H1 (cell line): Measurements from ENCODE around the gene TMC3. TPM values are rescaled to one million over a fixed set of nuclear protein-coding genes. Genes with fewer than 3 reads are reported as not detected.

Experiments
- CTCF ChIA-PET: fragments of 300-600 bp; sonication (Branson Sonifier 250); formaldehyde crosslinking; loops from one replicate; lab custom pipeline; 2021; ENCODE audit not compliant: partially characterized antibody; lab: Charles Lee
- POLR2A ChIA-PET: fragments of 300-600 bp; sonication (Branson Sonifier 250); formaldehyde crosslinking; loops from one replicate; lab custom pipeline; 2021; ENCODE audit warnings: inconsistent platforms; ENCODE audit not compliant: partially characterized antibody; lab: Charles Lee
- DNase-seq, 2 experiments: peaks; one replicate each; pipeline versions ENCODE4 v3.0.0 to v3.0.0-alpha.2; 2010 to 2022; ENCODE audit warnings: low spot score in 2 of 2, low read depth in 1 of 2, mixed read lengths in 1 of 2
- FAIRE-seq: peaks from 2 replicates; lab custom pipeline; 2011; peaks lifted over from hg19 to GRCh38; lab: Jason Lieb, UNC
- H2AFZ ChIP-seq: 2 replicates; pipeline ENCODE4 v1.8.1; 2012; ENCODE audit warnings: low read length, inconsistent platforms
- H2AK5ac ChIP-seq: 2 replicates; pipeline ENCODE4 v1.6.1; 2013; ENCODE audit warnings: low read depth, low read length
- H2BK120ac ChIP-seq: replicated peaks from 2 replicates; pipeline ENCODE3; 2013; ENCODE audit warnings: low read depth, low read length, inconsistent platforms
- H2BK12ac ChIP-seq: 2 replicates; pipeline ENCODE4 v1.6.1; 2013; ENCODE audit warnings: low read depth, low read length
- H2BK15ac ChIP-seq: 2 replicates; pipeline ENCODE4 v1.6.1; 2013; ENCODE audit warnings: low read length
- H2BK20ac ChIP-seq: 2 replicates; pipeline ENCODE4 v1.6.1; 2013; ENCODE audit warnings: low read length
- H2BK5ac ChIP-seq: 2 replicates; pipeline ENCODE4 v1.6.1; 2013; ENCODE audit warnings: low read depth, low read length
- H3K14ac ChIP-seq: 2 replicates; pipeline ENCODE4 v1.6.1; 2013; ENCODE audit warnings: inconsistent platforms; ENCODE audit not compliant: insufficient read length
- H3K18ac ChIP-seq: 2 replicates; pipeline ENCODE4 v1.6.1; 2013; ENCODE audit warnings: low read length; ENCODE audit errors: extremely low read depth
- H3K23ac ChIP-seq: 2 replicates; pipeline ENCODE4 v1.6.1; 2013; ENCODE audit warnings: inconsistent platforms; ENCODE audit not compliant: insufficient read length
- H3K23me2 ChIP-seq: 2 replicates; pipeline ENCODE4 v1.6.1; 2013; ENCODE audit warnings: low read depth, low read length
- H3K27ac ChIP-seq: 2 replicates; pipeline ENCODE4 v1.6.1; 2011; ENCODE audit warnings: low read depth, low read length, inconsistent platforms
- H3K27me3 ChIP-seq, 4 experiments: replicated peaks in 1 of 4; 1 replicate in 1 of 4; 2 replicates in 3 of 4; pipeline versions ENCODE4 v1.6.1 to v1.8.1; 2011 to 2013; ENCODE audit warnings: low read length in 3 of 4, mild to moderate bottlenecking in 3 of 4, inconsistent platforms in 2 of 4, mixed read lengths in 2 of 4, moderate library complexity in 1 of 4; ENCODE audit not compliant: control insufficient read depth in 3 of 4, insufficient read depth in 3 of 4; ENCODE audit errors: extremely low read depth in 1 of 4
- H3K36me3 ChIP-seq, 4 experiments: 2 replicates each; pipeline versions ENCODE4 v1.6.1 to v1.8.1; 2011 to 2013; ENCODE audit warnings: mild to moderate bottlenecking in 4 of 4, low read length in 3 of 4, moderate library complexity in 2 of 4, control low read depth in 1 of 4, inconsistent platforms in 1 of 4; ENCODE audit not compliant: insufficient read depth in 4 of 4, control insufficient read depth in 2 of 4
- H3K4ac ChIP-seq: replicated peaks from 2 replicates; pipeline ENCODE3; 2013; ENCODE audit warnings: low read length, low read depth, mixed read lengths, inconsistent platforms; ENCODE audit not compliant: insufficient read length
- H3K4me1 ChIP-seq, 4 experiments: replicated peaks in 1 of 4; 1 replicate in 1 of 4; 2 replicates in 3 of 4; pipeline versions ENCODE4 v1.6.1 to v1.8.1; 2011 to 2013; ENCODE audit warnings: low read length in 3 of 4, inconsistent platforms in 2 of 4, mixed read lengths in 1 of 4; ENCODE audit not compliant: insufficient read depth in 4 of 4, control insufficient read depth in 3 of 4
- H3K4me2 ChIP-seq, 2 experiments: 2 replicates each; pipeline versions ENCODE4 v1.6.1 to v1.8.1; 2011 to 2013; ENCODE audit warnings: low read depth in 2 of 2, low read length in 2 of 2, control low read depth in 1 of 2, inconsistent platforms in 1 of 2, mild to moderate bottlenecking in 1 of 2; ENCODE audit not compliant: insufficient read depth in 1 of 2
- H3K4me3 ChIP-seq, 4 experiments: fragments of 200-600, 300-600 bp in 1 of 4; sonication (generic), shearing (Covaris generic), sonication (Bioruptor Twin) in 1 of 4; 2 replicates each; pipeline versions ENCODE4 v1.5.1 to v1.8.1; 2011 to 2016; ENCODE audit warnings: low read length in 4 of 4, low read depth in 3 of 4, control low read depth in 2 of 4, inconsistent platforms in 2 of 4, mild to moderate bottlenecking in 2 of 4, mixed read lengths in 1 of 4, moderate library complexity in 1 of 4; ENCODE audit not compliant: insufficient read depth in 2 of 4; ENCODE audit errors: extremely low read depth in 1 of 4
- H3K56ac ChIP-seq: replicated peaks from 2 replicates; pipeline ENCODE3; 2013; ENCODE audit warnings: low read depth, mild to moderate bottlenecking, mixed read lengths, low read length, inconsistent platforms; ENCODE audit not compliant: insufficient read length
- H3K79me1 ChIP-seq: 2 replicates; pipeline ENCODE4 v1.6.1; 2013; ENCODE audit warnings: low read depth, low read length, control low read depth
- H3K79me2 ChIP-seq, 2 experiments: 2 replicates each; pipeline versions ENCODE4 v1.6.1 to v1.8.1; 2012 to 2013; ENCODE audit warnings: low read length in 2 of 2, mild to moderate bottlenecking in 2 of 2, inconsistent platforms in 1 of 2; ENCODE audit not compliant: insufficient read depth in 2 of 2, control insufficient read depth in 1 of 2
- H3K9ac ChIP-seq, 4 experiments: replicated peaks in 1 of 4; 1 replicate in 1 of 4; 2 replicates in 3 of 4; pipeline versions ENCODE4 v1.6.1 to v1.8.1; 2011 to 2013; ENCODE audit warnings: low read depth in 3 of 4, low read length in 3 of 4, control low read depth in 2 of 4, mild to moderate bottlenecking in 2 of 4, moderate library complexity in 2 of 4, inconsistent platforms in 1 of 4; ENCODE audit errors: extremely low read depth in 1 of 4
- H3K9me3 ChIP-seq, 2 experiments: 2 replicates each; pipeline versions ENCODE4 v1.6.1 to v1.8.1; 2012 to 2013; ENCODE audit warnings: mild to moderate bottlenecking in 2 of 2, moderate library complexity in 2 of 2, control low read depth in 1 of 2, inconsistent platforms in 1 of 2, low read depth in 1 of 2, low read length in 1 of 2, mixed read lengths in 1 of 2; ENCODE audit not compliant: insufficient read depth in 2 of 2
- H4K20me1 ChIP-seq, 2 experiments: replicated peaks in 1 of 2; 2 replicates each; pipeline versions ENCODE3 to v1.8.1; 2011 to 2013; ENCODE audit warnings: inconsistent platforms in 2 of 2, low read length in 2 of 2, mild to moderate bottlenecking in 1 of 2; ENCODE audit not compliant: insufficient read depth in 2 of 2, control insufficient read depth in 1 of 2
- H4K5ac ChIP-seq: 2 replicates; pipeline ENCODE4 v1.6.1; 2013; ENCODE audit warnings: low read length, low read depth, mixed read lengths, inconsistent platforms; ENCODE audit not compliant: insufficient read length
- H4K8ac ChIP-seq: 2 replicates; pipeline ENCODE4 v1.8.0; 2013; ENCODE audit warnings: mild to moderate bottlenecking, moderate library complexity, low read length, inconsistent platforms; ENCODE audit not compliant: insufficient read depth; ENCODE audit errors: extremely low read depth
- H4K91ac ChIP-seq: replicated peaks from 2 replicates; pipeline ENCODE3; 2013; ENCODE audit warnings: low read length, mixed read lengths, inconsistent platforms; ENCODE audit not compliant: insufficient read length
- CBX5 ChIP-seq: fragments of 300-800, 300-1000 bp; sonication (generic); IDR thresholded peaks from 2 replicates; pipeline ENCODE4 v1.7.1; 2016; ENCODE audit warnings: antibody characterized with exemption, low read length, low read depth
- NANOG ChIP-seq: IDR thresholded peaks from 2 replicates; pipeline ENCODE4 v1.6.1; 2011; ENCODE audit warnings: low read length, low read depth, mild to moderate bottlenecking, inconsistent platforms; ENCODE audit not compliant: insufficient read depth, poor library complexity, severe bottlenecking
- NRF1 ChIP-seq: IDR thresholded peaks from 2 replicates; pipeline ENCODE4 v1.6.1; 2011; ENCODE audit warnings: mild to moderate bottlenecking, low read depth, low read length, improper control_type of control experiment
- SIX5 ChIP-seq: IDR thresholded peaks from 2 replicates; pipeline ENCODE4 v1.6.1; 2011; ENCODE audit warnings: mild to moderate bottlenecking, low read depth, low read length
- SP1 ChIP-seq: IDR thresholded peaks from 2 replicates; pipeline ENCODE4 v1.6.1; 2011; ENCODE audit warnings: low read depth, low read length
- TAF7 ChIP-seq: optimal IDR thresholded peaks from 2 replicates; pipeline ENCODE3; 2011; ENCODE audit warnings: low read depth, mild to moderate bottlenecking, inconsistent platforms, low read length, moderate library complexity, borderline replicate concordance
- ZNF274 ChIP-seq: IDR thresholded peaks from 2 replicates; pipeline ENCODE4 v1.7.0; 2012; ENCODE audit warnings: low read length, borderline replicate concordance; ENCODE audit errors: extremely low read depth
- whole genome bisulfite sequencing, 2 experiments: shearing (Covaris generic) in 1 of 2; methylation state at CpG; one replicate each; pipeline versions ENCODE4 v1.1.6 to v1.1.7; 2013 to 2015; ENCODE audit warnings: low lambda C conversion rate in 2 of 2, mixed read lengths in 2 of 2, inconsistent platforms in 1 of 2, low coverage in 1 of 2, missing lambda C conversion rate in 1 of 2; ENCODE audit not compliant: insufficient replicate concordance in 2 of 2, insufficient coverage in 1 of 2, insufficient read length in 1 of 2; ENCODE audit errors: extremely low coverage in 1 of 2, missing lambda C conversion rate in 1 of 2; 5-methylcytosine and 5-hydroxymethylcytosine counted together
- polyA plus RNA-seq, 7 experiments: library from polyadenylated mRNA; depleted of rRNA in 3 of 7; stranded (reverse) in 5 of 7; unstranded in 2 of 7; fragments of >200 nt in 5 of 7; fragments of 200-250 nt in 2 of 7; gene quantifications; 1 replicate in 5 of 7; 2 replicates in 1 of 7; 4 replicates in 1 of 7; pipeline versions ENCODE4 v1.2.1 to v1.2.3, GENCODE V29; 2011 to 2013; ENCODE audit warnings: missing spikeins in 2 of 7, mixed read lengths in 2 of 7
- total RNA-seq: library from RNA; stranded (reverse); fragmentation: NEBNext Ultra II Directional; extraction: Animal tissue kit (Norgen Biotek cat#: 25700); gene quantifications from 2 replicates; pipeline ENCODE4 v1.2.1, GENCODE V29; 2021

TMC3 gene
- total and polyA plus RNA-seq, 2 of the 8 experiments (the other 6 are each of a cell fraction or from before 2014, with no cell fraction given) = not detected

GRCh38 chr15:81302701-81303109 is 71.3 kb downstream of the TMC3 start:
- H3K4me1 ChIP-seq = peaks cover 6 to 18% (median 12%) of the 10 kb centered on the region in 4 experiments
- no peaks in the 10 kb centered on the region for H3K27me3 ChIP-seq
- no peaks in the 10 kb centered on the region; a peak in 1 of 8 replicates for H3K36me3 ChIP-seq
- H3K27ac ChIP-seq = no peak overlapping the region
- H3K23ac ChIP-seq = no peak overlapping the region
- DNase-seq (no peak), FAIRE-seq (no peak)
- TF ChIP-seq TAF7 (no peak), SP1 (no peak), NANOG (no peak), SIX5 (no peak), CBX5 (no peak), NRF1 (no peak), ZNF274 (no peak)
- ChIA-PET POLR2A (no interaction called here), CTCF (interaction anchor here (0.7 to 2.3 kb wide), 3 partner anchors 9 to 107 kb away, joined by 3 to 10 read pairs (median 7); no protein-coding TSS in a partner anchor)
- no peaks in the 10 kb centered on the region for H3K23me2 ChIP-seq
- no peak overlapping the region for H2BK120ac ChIP-seq
- no peak overlapping the region for H4K91ac ChIP-seq
- no peak overlapping the region for H3K18ac ChIP-seq
- 92% methylated on average over 6 of the region's 6 CpGs; no CpG with 5 or more reads in 1 of the 2 experiments for WGBS, 2 experiments
- no peak overlapping the region; a peak in 2 of 4 replicates for H3K4me2 ChIP-seq
- no peaks in the 10 kb centered on the region for H4K20me1 ChIP-seq
- no peaks in the 10 kb centered on the region for H3K79me2 ChIP-seq
- H3K9me3 ChIP-seq = no peaks in the 10 kb centered on the region
- H4K5ac ChIP-seq = no peak overlapping the region
- H2AFZ ChIP-seq = no peak overlapping the region
- no peak overlapping the region for H3K9ac ChIP-seq
- no peak overlapping the region for H3K56ac ChIP-seq
- no peak overlapping the region for H2BK5ac ChIP-seq
- no peak overlapping the region for H2BK20ac ChIP-seq
- no peak overlapping the region for H2AK5ac ChIP-seq
- H3K79me1 ChIP-seq = no peaks in the 10 kb centered on the region
- no peak overlapping the region for H2BK15ac ChIP-seq
- H3K14ac ChIP-seq = no peak overlapping the region
- H4K8ac ChIP-seq = no peak overlapping the region
- no peak overlapping the region for H3K4ac ChIP-seq
- no peak overlapping the region for H3K4me3 ChIP-seq
- H2BK12ac ChIP-seq = no peak overlapping the region
